GM18517 (cell line): ENCODE data around the gene PXDN.
"Not testable (repeated sequence)": the region's sequence is repeated elsewhere in the genome, so short reads cannot be mapped to it uniquely, and the experiment has no call there.

Experiments used
- ATAC-seq: cut with Tn5 transposase; IDR thresholded peaks from one replicate; pipeline ENCODE4 v1.9.1; 2021; ENCODE audit warnings: mild to moderate bottlenecking, moderate library complexity; ENCODE audit not compliant: unreplicated experiment

The PXDN gene

GRCh38 chr2:1688859-1689258, 55.5 kb downstream of the PXDN start:
- ATAC-seq: no peak

DNA sequence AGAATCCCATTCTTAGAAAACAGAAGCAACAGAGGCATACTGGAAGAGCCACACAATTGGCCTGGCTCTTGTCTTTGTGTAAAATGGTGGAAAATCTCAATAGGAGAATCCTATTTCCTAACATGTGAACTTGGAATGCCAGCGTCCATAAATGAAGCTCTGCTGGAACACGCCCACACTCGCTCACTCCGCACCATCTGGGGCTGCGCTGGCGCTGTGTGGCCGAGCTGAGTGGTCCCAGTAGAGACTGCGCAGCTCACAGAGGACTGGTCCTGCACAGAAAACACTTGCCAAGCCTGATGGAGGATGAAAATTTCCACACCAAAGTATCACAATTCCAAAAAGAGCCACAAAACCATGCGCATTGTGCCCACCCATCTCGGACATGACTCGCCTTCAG, 56.2 kb downstream of the PXDN start:
- ATAC-seq: no peak

DNA sequence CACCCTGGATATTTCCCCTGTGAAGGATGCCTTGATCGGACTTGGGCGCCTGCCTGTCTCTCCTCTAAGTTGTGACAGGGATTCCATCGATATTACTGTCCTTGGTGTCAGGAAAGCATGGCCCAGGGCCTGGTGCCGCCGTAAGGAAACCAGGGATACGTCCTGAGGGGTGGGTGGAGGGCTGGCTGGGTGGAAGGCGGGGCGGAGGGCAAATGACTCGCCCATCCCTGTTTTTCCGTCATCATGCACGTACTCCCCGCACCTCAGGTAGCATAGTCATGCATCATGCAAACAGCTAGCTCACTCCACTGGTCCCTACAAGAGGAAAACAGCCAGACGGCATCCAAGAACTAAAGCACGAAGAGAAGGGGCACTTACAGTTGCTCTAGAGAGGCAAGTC, 57.1 kb downstream of the PXDN start:
- no peak for ATAC-seq

DNA sequence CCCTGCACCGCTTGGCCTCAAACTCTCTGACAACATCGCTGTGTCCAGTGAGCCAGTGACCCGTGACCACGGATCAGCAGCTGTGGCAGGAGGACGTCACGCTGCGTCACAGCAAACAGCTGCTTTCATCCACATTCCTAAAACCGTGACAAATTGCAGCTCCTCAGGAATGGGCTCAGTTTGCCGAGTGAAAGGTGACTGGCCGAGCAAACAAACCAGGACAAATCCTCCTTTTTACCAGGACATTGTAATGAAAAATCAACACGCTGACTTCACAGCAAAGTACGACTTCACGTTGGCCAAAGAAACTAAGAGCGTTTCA, 57.6 kb downstream of the PXDN start:
- ATAC-seq: no peak

DNA sequence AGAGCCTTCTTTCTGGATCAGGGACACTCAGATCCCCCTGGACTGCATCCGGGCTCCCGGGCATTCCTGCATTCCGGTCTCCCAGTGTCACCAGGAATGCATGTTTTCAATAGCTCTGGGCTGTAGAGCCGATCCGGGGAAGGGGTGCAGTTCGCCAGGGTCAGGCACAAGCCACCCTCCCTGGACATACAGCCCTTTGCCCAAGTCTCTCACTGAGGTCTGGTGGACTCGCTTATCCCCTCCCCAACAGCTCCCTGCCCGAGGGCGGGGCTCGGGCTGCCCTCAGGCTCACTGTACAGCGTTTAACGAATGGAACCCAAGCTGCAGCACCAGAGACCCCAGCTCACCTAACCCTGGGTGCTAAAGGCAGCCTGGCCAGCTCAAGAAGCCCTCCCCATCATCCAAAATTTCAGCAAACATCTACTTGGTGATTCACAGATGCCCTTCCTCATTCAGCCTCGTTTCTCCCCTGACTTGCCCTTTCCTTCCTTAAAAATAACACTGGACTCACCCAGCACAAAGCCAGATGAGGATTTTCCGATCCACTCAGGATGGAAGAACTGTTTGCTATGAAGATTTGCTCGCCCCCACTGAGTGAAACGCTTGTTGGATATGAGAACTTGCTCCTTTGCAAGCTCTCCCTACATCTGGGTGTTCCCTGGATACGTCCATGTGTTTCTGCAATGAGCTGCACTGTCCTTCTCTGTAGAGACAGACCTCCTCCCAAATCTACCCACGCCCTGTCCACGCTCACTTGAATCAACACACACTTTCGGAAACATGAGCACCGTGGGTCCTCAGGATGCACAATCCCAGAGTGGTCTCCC, 58.1 kb downstream of the PXDN start:
- no peak for ATAC-seq

GRCh38 chr2:1685078-1685956, 59.0 kb downstream of the PXDN start:
- no peak for ATAC-seq

DNA sequence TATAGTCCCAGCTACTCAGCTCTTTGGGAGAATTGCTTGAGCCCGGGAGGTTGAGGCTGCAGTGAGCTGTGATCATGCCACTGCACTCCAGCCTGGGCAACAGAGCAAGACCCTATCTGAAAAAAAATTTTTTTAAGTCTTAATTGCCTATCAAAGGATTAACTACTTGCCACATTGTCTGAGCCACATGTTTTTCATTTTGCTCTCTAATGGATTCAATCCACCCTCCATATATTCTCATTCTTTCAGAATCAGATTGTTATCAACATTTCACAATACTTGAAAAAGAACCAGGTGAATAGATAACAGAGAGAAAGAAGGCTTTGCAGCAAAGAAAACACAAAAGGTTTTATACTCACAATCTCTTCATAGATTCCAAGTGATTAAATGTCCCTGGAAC, 61.0 kb downstream of the PXDN start:
- ATAC-seq: no peak

GRCh38 chr2:1682181-1682440, 62.2 kb downstream of the PXDN start:
- ATAC-seq: no peak

- no peak for ATAC-seq
Observed at GRCh38 chr2:1681323-1682180, 62.8 kb downstream of the PXDN start.

DNA sequence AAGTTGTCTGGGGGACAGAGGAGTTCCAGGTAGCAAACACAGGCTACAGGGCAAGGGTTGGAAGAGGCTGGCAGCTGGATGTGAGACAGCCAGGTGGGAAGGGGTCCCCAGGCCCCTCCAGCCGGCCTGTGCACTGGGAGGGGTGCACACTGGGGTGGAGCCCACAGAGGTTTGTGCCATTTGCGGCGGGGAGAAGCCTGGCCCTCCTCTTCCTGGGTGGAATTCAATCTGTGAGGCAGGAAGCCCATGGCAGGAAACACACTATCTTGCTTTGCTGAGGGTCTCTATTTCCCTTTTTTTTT, 63.3 kb downstream of the PXDN start:
- ATAC-seq: no peak

DNA sequence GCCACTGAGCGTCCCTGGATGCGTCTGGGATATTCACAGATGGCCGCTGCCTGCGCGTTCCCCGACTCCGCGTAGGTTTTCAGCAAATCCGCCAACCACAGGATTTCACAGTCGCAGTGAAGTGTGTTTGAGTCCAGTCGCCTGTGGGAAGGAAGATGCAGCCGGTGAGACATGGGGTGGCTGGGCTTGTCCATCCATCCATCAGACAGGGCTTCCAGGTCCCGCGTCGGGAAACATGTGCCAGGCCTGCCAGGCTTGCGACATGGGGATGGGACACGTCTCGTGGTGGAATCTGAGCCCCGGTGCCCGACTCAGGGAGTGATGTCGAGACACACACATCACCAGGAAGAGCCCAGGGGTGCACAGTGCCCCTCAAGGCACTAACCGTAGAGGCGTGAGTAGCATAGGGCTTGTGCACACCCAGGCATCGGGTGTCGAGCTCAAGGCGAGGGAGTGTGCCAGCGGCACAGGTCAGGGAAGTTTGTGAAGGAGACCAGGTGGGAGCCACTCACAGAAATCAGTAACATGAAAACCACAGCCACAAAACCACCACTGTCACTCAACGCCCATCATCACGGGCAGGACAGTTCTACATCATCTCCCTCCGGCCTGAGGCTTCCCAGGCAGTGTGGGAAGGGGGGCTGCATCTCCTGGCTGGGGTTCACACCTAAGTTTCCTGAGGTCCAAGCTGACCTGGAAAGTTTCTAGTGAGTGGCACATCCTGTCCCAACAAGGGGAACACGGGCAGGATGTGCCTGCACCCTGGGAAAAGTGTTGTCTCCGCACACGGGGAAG, 63.9 kb downstream of the PXDN start:
- no peak for ATAC-seq

GRCh38 chr2:1679488-1680039, 64.8 kb downstream of the PXDN start:
- not testable (repeated sequence) for ATAC-seq

DNA sequence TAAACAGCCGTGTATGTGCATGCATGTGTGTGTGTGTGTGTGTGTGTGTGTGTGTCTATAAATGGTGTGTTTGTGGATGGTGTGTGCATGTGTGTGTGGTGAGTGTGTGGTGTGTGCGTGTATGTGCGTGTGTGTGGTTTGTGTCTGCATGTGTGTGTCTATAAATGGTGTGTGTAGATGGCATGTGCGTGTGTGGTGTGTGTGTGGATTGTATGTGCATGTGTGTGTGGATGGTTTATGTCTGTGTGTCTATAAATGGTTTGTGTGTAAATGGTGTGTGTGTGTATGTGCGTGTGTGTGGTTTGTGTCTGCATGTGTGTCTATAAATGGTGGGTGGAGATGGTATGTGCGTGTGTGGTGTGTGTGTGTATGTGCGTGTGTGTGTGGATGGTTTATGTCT, 65.2 kb downstream of the PXDN start:
- not testable (repeated sequence) for ATAC-seq

DNA sequence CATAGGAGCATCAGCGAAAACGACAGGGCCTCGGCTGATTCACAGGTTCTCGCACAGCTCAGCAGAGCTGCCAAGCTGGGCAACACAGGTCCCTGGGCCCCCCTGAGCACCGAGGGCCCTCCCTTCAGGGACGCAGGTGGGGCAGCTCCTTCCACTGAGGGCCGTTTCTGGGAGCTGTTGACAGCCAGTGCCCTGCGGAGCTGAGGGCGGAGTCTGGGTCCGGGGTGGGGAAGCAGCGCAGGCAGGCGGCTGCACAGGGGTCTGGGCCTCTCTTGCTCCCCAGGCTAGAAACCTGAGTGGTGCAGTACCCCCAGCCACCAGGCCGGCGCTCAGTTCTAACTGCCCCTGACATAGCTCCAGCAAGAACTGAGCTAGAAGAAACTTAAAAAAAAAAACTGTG, 65.7 kb downstream of the PXDN start:
- ATAC-seq: no peak

DNA sequence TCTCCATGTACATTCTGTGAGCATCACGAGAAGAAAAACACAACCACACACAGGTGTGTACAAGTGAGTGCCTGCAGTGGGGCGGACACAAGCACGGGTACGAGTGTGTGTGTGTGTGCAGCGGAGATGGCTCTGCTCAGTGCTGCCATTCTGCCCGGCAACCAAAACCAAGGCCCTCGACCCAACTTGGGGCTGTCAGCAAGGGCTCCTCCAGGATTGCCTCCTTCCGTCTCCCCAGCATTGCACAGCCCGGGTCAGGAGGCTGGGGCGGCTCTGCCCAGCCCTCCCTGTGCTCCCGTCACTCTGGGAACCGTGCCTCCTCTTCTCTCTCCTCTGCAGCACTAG, 66.5 kb downstream of the PXDN start:
- ATAC-seq: no peak

- no peak for ATAC-seq
Observed at GRCh38 chr2:1676913-1677820, 67.1 kb downstream of the PXDN start.

DNA sequence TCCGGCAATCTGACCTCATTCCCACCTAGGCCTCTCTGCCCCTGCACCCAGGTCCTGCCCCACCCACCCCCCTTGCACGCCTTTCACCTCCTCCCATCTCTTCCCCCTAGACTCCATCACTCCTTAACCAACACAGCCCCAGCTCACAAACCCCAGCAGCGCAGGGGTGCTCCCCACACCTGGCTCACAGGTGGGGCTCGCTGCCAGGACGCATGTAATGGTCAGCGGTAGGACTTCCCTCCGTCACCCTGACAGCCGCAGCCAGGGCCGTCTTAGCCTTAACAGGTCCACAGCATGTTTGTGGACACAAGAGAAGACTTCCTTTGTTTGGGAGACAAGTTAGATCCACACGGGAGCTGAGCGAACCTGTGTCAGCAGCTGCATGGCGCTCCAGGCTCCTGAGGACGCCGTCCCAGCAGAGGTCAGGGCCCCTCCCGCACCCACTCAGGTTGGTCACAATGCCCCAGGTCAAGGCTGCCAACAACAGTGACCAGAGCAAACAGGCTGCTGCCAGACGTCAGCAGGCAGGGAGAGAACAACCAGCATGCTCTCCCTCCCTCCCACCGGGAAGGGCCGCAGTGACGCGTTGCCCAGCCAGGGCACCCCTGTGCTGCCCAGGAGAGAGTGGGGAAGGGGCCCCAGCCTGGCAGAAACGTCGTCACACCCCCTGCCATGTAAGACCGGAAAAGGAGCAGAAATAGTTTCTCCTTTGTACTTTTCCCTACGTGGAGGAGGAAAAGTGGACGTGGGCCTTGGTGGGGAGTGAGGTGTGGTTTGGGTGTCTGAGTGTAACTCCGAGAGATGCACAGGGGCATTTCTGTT, 68.0 kb downstream of the PXDN start:
- ATAC-seq: no peak

GRCh38 chr2:1675633-1676032, 68.7 kb downstream of the PXDN start:
- ATAC-seq: no peak
